DOHH2 (cell line): ENCODE results near the gene SV2B.

Source experiments
- H3F3A ChIP-seq: fragments of 200-600 bp; sonication (generic), shearing (Covaris generic); 2 replicates; pipeline ENCODE4 v1.6.0; 2016; ENCODE audit warnings: antibody characterized with exemption, mild to moderate bottlenecking; ENCODE audit not compliant: control insufficient read depth, insufficient read depth
- H3K27ac ChIP-seq: fragments of 200-600 bp; sonication (generic); 2 replicates; pipeline ENCODE4 v1.5.1; 2014; ENCODE audit warnings: low read depth, mild to moderate bottlenecking, low read length, moderate library complexity
- H3K27me3 ChIP-seq: fragments of 200-600 bp; sonication (generic); 2 replicates; pipeline ENCODE4 v1.6.1; 2014; ENCODE audit warnings: mild to moderate bottlenecking, low read length, mixed read lengths; ENCODE audit not compliant: control insufficient read depth
- H3K36me3 ChIP-seq: fragments of 200-600 bp; sonication (generic); 2 replicates; pipeline ENCODE4 v1.6.1; 2014; ENCODE audit warnings: mild to moderate bottlenecking, low read length, moderate library complexity, mixed read lengths; ENCODE audit not compliant: control insufficient read depth
- H3K4me1 ChIP-seq: fragments of 200-600 bp; sonication (generic); 2 replicates; pipeline ENCODE4 v1.6.1; 2014; ENCODE audit warnings: mild to moderate bottlenecking, low read length, mixed read lengths; ENCODE audit not compliant: control insufficient read depth
- H3K4me2 ChIP-seq: fragments of 200-600 bp; sonication (generic); 2 replicates; pipeline ENCODE4 v1.6.0; 2014; ENCODE audit warnings: mild to moderate bottlenecking, low read length, moderate library complexity
- H3K4me3 ChIP-seq: fragments of 200-600 bp; sonication (generic); 2 replicates; pipeline ENCODE4 v1.5.1; 2014; ENCODE audit warnings: mild to moderate bottlenecking, low read length, mixed read lengths
- H3K79me2 ChIP-seq: fragments of 200-600 bp; sonication (generic); 2 replicates; pipeline ENCODE4 v1.6.1; 2014; ENCODE audit warnings: mild to moderate bottlenecking, low read length, mixed read lengths; ENCODE audit not compliant: control insufficient read depth
- H3K9me2 ChIP-seq: fragments of 200-600 bp; sonication (generic); replicated peaks from 2 replicates; pipeline ENCODE4 v1.6.1; 2014; ENCODE audit warnings: mild to moderate bottlenecking, low read length, mixed read lengths; ENCODE audit not compliant: control insufficient read depth
- H3K9me3 ChIP-seq: fragments of 200-600 bp; sonication (generic); 2 replicates; pipeline ENCODE4 v1.6.1; 2014; ENCODE audit warnings: antibody characterized with exemption, low read length, mixed read lengths; ENCODE audit not compliant: control insufficient read depth, insufficient read depth
- H4K20me1 ChIP-seq: fragments of 200-600 bp; sonication (generic); 2 replicates; pipeline ENCODE4 v1.6.0; 2014; ENCODE audit warnings: low read depth, mild to moderate bottlenecking, antibody characterized with exemption, low read length, moderate library complexity; ENCODE audit not compliant: control insufficient read depth, insufficient read depth
- CTCF ChIP-seq: fragments of 200-600 bp; sonication (generic); IDR thresholded peaks from one replicate; pipeline ENCODE4 v1.5.1; 2014; ENCODE audit warnings: antibody characterized with exemption, mild to moderate bottlenecking, low read depth, low read length; ENCODE audit not compliant: poor library complexity, severe bottlenecking
- EZH2phosphoT487 ChIP-seq: fragments of 200-600 bp; sonication (generic); IDR thresholded peaks from 2 replicates; pipeline ENCODE4 v1.6.1; 2017; ENCODE audit warnings: borderline replicate concordance, mild to moderate bottlenecking, antibody characterized with exemption, low read length, moderate library complexity, mixed read lengths

Gene SV2B

GRCh38 chr15:91118817-91119590 is 18.9 kb downstream of the SV2B start:
- H3K27ac ChIP-seq, result no peak overlapping the region
- no peaks in the 10 kb centered on the region for H3K9me3 ChIP-seq
- no peak overlapping the region for H3K4me2 ChIP-seq
- no peak overlapping the region for H3K4me3 ChIP-seq
- no peaks in the 10 kb centered on the region for H3F3A ChIP-seq
- no peaks in the 10 kb centered on the region for H3K36me3 ChIP-seq
- peaks cover 7% of the 10 kb centered on the region for H3K27me3 ChIP-seq
- TF ChIP-seq CTCF, result no peak
- TF ChIP-seq EZH2phosphoT487, result no peak
- no peaks in the 10 kb centered on the region for H3K9me2 ChIP-seq
- H3K4me1 ChIP-seq, result no peaks in the 10 kb centered on the region
- H3K79me2 ChIP-seq, result no peaks in the 10 kb centered on the region
- H4K20me1 ChIP-seq, result no peaks in the 10 kb centered on the region

GRCh38 chr15:91122296-91122695 is 22.2 kb downstream of the SV2B start:
- H3K27me3 ChIP-seq, result peaks cover 13% of the 10 kb centered on the region

GRCh38 chr15:91124132-91124531 is 24.1 kb downstream of the SV2B start:
- Histone ChIP-seq H3F3A (no peaks in the 10 kb centered on the region), H3K4me2 (no peak overlapping the region), H3K9me2 (no peaks in the 10 kb centered on the region), H3K27ac (no peak overlapping the region), H3K4me1 (no peaks in the 10 kb centered on the region), H3K9me3 (no peaks in the 10 kb centered on the region), H3K79me2 (no peaks in the 10 kb centered on the region), H3K4me3 (no peak overlapping the region), H4K20me1 (no peaks in the 10 kb centered on the region), H3K36me3 (no peaks in the 10 kb centered on the region), H3K27me3 (peaks cover 21% of the 10 kb centered on the region)
- no peak for TF ChIP-seq CTCF
- TF ChIP-seq EZH2phosphoT487, result no peak

More at GRCh38 chr15:91122296-91122695, 22.2 kb downstream of the SV2B start:
- H3K9me3 ChIP-seq, result no peaks in the 10 kb centered on the region
- no peaks in the 10 kb centered on the region for H4K20me1 ChIP-seq
- H3F3A ChIP-seq, result no peaks in the 10 kb centered on the region
- H3K4me3 ChIP-seq, result no peak overlapping the region
- no peaks in the 10 kb centered on the region for H3K4me1 ChIP-seq
- no peaks in the 10 kb centered on the region for H3K36me3 ChIP-seq
- H3K9me2 ChIP-seq, result no peaks in the 10 kb centered on the region
- TF ChIP-seq EZH2phosphoT487 (no peak), CTCF (no peak)
- no peak overlapping the region for H3K4me2 ChIP-seq
- H3K79me2 ChIP-seq, result no peaks in the 10 kb centered on the region
- no peak overlapping the region for H3K27ac ChIP-seq
